SH-SY5Y (cell line): ENCODE measurements around the gene TMEM254.

ENCODE experiments used
- GATA2 ChIP-seq: IDR thresholded peaks from 2 replicates; pipeline ENCODE4 v1.6.1; 2011; ENCODE audit warnings: mild to moderate bottlenecking, low read depth, low read length
- GATA3 ChIP-seq: IDR thresholded peaks from 2 replicates; pipeline ENCODE4 v1.6.1; 2011; ENCODE audit warnings: low read depth, mild to moderate bottlenecking, low read length, moderate library complexity

TMEM254 gene

GRCh38 chr10:80078448-80079311 is at the start of gene TMEM254:
Gene TMEM254 (plus strand): TSS chr10:80078665. CDS start chr10:80078700, 35 bp downstream.
- no peak for TF ChIP-seq GATA3
- TF ChIP-seq GATA2 = no peak

- TF ChIP-seq GATA2 (no peak), GATA3 (no peak)
Measured at GRCh38 chr10:80032503-80032902, 46.0 kb upstream of the TMEM254 start.

GRCh38 chr10:80041162-80041561 is 37.3 kb upstream of the TMEM254 start:
- TF ChIP-seq GATA3 = no peak
- TF ChIP-seq GATA2 = no peak

DNA sequence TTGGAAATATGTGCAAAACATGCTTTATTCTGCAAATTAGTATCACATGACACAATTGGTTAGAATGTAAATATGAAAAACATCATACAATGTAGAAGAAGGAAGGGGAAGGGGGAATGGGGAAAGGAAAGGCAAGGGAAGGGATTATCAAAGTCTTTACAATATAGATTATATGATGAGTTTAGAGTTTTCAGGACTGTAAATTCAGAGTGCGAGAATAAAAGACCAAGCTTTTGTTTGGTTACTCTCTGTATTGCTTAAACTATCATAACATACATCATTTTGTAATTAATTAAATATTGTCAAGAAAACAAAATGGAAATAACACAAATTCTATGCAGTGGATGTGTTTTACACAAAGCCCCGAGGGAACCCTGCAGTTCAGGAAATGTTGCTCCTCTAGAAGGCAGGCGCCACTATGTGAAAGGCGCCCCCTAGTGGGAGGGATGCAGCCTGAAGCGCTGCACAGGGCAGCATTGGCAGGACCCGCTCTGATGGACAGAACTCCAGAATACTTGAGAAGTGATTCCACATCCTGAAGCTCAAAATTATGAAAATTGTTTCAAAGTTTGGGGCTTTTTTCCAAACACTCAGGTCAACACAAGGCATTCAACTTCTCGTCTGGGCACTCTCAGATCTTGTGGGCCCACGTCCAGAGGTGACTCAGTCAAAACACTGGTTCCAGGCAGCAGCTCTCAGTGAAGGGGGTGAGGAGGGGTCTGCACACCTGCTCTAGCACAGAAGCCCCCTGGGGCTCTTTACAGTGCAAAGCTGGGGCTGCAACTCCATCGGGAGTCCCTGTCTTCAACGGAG is 31.6 kb upstream of the TMEM254 start:
- TF ChIP-seq GATA2 (no peak), GATA3 (no peak)

DNA sequence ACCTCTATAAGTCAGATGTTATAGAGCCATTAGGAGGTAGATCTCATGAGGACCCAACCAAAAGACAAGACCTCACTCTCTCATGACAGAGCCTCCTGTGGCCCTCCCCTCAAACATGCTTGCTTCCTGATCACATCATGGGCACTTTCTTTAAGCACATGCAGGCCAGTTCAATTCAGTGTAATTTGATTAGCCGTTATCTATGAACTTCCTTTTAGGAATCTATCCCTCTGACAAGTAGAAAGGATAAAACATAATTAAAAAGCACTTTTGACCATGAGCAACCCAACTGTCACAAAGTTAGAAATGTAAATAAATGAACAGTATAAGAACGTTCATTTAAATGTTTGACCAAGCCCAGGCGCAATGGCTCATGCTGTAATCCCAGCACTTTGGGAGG is 27.7 kb upstream of the TMEM254 start:
- TF ChIP-seq GATA3 (no peak), GATA2 (no peak)

GRCh38 chr10:80051993-80052392 is 26.5 kb upstream of the TMEM254 start:
- no peak for TF ChIP-seq GATA3
- TF ChIP-seq GATA2 = no peak

- TF ChIP-seq GATA3 = no peak
- TF ChIP-seq GATA2 = no peak
Measured at GRCh38 chr10:80055760-80056159, 22.7 kb upstream of the TMEM254 start.

DNA sequence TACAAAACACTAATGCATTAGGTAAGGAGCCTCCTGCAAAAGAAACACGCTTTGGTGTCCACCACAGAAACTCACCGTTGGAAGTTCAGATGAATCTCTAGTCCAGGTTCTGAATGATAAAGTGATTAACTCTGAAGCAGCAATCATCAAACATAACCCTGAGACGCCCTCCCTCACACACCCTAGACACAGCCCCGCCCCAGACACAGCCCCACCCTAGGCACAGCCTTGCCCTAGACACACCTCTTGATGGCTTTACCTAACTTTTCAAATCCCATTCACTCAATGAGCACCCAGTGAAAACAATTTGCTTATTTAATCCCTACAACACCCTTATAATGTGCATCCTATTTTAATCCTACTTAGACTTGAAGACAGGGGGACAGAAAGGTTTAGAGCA is 21.3 kb upstream of the TMEM254 start:
- no peak for TF ChIP-seq GATA3
- no peak for TF ChIP-seq GATA2

GRCh38 chr10:80064120-80064886 is 14.2 kb upstream of the TMEM254 start:
- TF ChIP-seq GATA2 (no peak), GATA3 (no peak)

DNA sequence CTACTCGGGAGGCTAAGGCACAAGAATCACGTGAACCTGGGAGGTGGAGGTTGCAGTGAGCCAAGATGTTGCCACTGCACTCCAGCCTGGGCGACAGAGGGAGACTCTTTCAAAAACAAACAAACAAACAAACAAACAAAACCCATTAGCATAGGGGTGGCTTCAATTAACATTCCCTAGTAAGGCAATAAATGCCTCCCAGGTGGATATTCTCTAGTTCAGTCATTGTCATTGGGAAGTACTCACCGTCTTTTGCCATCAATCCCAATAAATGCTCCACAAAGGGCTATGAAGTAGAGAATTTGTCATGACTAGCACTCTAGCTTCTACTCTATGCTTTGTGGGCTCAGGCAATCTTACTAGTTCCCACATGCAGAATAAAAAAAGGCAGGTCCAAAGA is 11.7 kb upstream of the TMEM254 start:
- TF ChIP-seq GATA2 = no peak
- no peak for TF ChIP-seq GATA3

- TF ChIP-seq GATA2 = no peak
- TF ChIP-seq GATA3 = no peak
Measured at GRCh38 chr10:80068270-80068669, 10.2 kb upstream of the TMEM254 start.

DNA sequence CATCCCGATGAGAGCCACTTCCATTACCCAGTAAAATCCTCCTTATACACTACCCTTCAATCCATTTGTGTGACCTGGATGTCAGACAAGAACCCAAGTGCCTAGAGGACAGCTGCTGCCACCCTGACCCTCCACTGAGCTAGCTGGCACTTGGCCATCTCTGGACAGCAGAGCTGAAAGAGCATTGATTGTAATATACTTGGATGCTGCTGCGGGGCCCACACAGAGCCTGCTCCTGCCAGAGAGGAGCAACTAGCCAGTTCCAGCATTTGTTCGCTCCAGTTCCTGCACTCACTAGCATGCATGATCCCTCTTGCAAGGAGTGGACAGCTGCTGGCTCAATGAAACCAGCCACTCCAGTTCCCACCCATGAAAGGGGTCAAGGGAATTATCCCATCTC is 8.4 kb upstream of the TMEM254 start:
- no peak for TF ChIP-seq GATA3
- TF ChIP-seq GATA2 = no peak

- no peak for TF ChIP-seq GATA2
- TF ChIP-seq GATA3 = no peak
Measured at GRCh38 chr10:80072584-80072983, 5.9 kb upstream of the TMEM254 start.

DNA sequence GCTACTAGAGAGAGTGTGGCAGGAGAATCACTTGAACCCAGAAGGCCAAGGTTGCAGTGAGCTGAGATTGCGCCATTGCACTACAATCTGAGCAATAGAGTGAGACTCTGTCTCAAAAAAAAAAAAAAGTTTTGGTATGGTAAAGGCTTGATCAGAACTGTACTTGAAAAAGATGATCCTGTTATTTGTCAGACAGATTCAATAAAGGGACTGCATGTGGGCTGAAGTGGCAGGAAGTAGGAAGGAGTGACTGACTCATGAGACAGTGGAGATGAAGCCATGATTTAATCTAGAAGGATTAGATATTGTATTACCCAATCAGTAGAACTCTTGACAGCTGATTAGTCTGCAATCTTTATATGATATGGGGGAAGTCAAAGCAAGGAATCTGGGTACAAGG is 2.7 kb upstream of the TMEM254 start:
- no peak for TF ChIP-seq GATA3
- no peak for TF ChIP-seq GATA2
